CD4-positive, alpha-beta memory T cell (primary cell): ENCODE data around the gene ZNF423. TPM values are rescaled to one million over a fixed set of nuclear protein-coding genes. Genes with fewer than 3 reads are reported as not detected.

Source experiments
- CTCF ChIA-PET: fragments of 350-600 bp; sonication (Branson Sonifier 250); formaldehyde crosslinking; loops from one replicate; lab custom pipeline; 2021; ENCODE audit warnings: inconsistent platforms; ENCODE audit not compliant: partially characterized antibody; lab: Charles Lee
- POLR2A ChIA-PET: fragments of 350-600 bp; sonication (Branson Sonifier 250); formaldehyde crosslinking; loops from one replicate; lab custom pipeline; 2021; ENCODE audit not compliant: partially characterized antibody; lab: Charles Lee
- DNase-seq, 5 donors: peaks; one replicate each; pipeline versions ENCODE4 v3.0.0 to v3.0.0-alpha.2; 2020 to 2022; ENCODE audit warnings: mixed read lengths in 1 of 5
- H3K27ac ChIP-seq: one replicate; pipeline ENCODE4 v1.7.0; 2013; ENCODE audit warnings: low read depth, low read length
- H3K27me3 ChIP-seq: 2 replicates; pipeline ENCODE4 v1.7.0; 2013; ENCODE audit warnings: mild to moderate bottlenecking, low read length, moderate library complexity; ENCODE audit not compliant: insufficient read depth
- H3K36me3 ChIP-seq: 2 replicates; pipeline ENCODE4 v1.7.0; 2013; ENCODE audit warnings: mild to moderate bottlenecking, low read length, moderate library complexity; ENCODE audit not compliant: insufficient read depth
- H3K4me1 ChIP-seq: 2 replicates; pipeline ENCODE4 v1.7.0; 2013; ENCODE audit warnings: mild to moderate bottlenecking, low read length, moderate library complexity; ENCODE audit not compliant: insufficient read depth
- H3K4me3 ChIP-seq, 2 donors: one replicate each; pipeline ENCODE4 v1.7.0; 2013; ENCODE audit warnings: low read length in 2 of 2, mild to moderate bottlenecking in 1 of 2
- H3K9me3 ChIP-seq, 2 donors: one replicate each; pipeline ENCODE4 v1.7.0; 2013; ENCODE audit warnings: low read length in 2 of 2, control low read depth in 1 of 2; ENCODE audit not compliant: control insufficient read depth in 1 of 2
- H3K27ac Mint-ChIP-seq, 7 donors: one replicate each; pipeline ENCODE4 v1.8.0; 2020 to 2021; ENCODE audit warnings: mixed read lengths in 7 of 7, mild to moderate bottlenecking in 6 of 7, inconsistent platforms in 3 of 7, moderate library complexity in 3 of 7
- H3K27me3 Mint-ChIP-seq, 2 donors: one replicate each; pipeline ENCODE4 v1.8.0; 2020 to 2021; ENCODE audit warnings: mixed read lengths in 2 of 2
- H3K36me3 Mint-ChIP-seq, 2 donors: one replicate each; pipeline ENCODE4 v1.8.0; 2020 to 2021; ENCODE audit warnings: mixed read lengths in 2 of 2, inconsistent platforms in 1 of 2, mild to moderate bottlenecking in 1 of 2
- H3K4me1 Mint-ChIP-seq, 4 donors: one replicate each; pipeline ENCODE4 v1.8.0; 2020 to 2021; ENCODE audit warnings: mixed read lengths in 4 of 4, mild to moderate bottlenecking in 1 of 4
- H3K4me3 Mint-ChIP-seq, 8 donors: one replicate each; pipeline ENCODE4 v1.8.0; 2020 to 2021; ENCODE audit warnings: mixed read lengths in 8 of 8, mild to moderate bottlenecking in 7 of 8, moderate library complexity in 6 of 8, inconsistent platforms in 3 of 8
- H3K9me3 Mint-ChIP-seq, 8 donors: one replicate each; pipeline ENCODE4 v1.8.0; 2020 to 2021; ENCODE audit warnings: mixed read lengths in 8 of 8, mild to moderate bottlenecking in 5 of 8, inconsistent platforms in 3 of 8, moderate library complexity in 1 of 8
- intact Hi-C: fragments of 100-400 bp; cut with micrococcal nuclease; formaldehyde crosslinking; loops from one replicate; pipeline ENCODE4 v1.15.1; 2023
- polyA plus RNA-seq, 2 donors: library from polyadenylated mRNA; unstranded; fragments of 300-500 nt; fragmentation: Illumina TruSeq; gene quantifications; one replicate each; pipeline ENCODE4 v1.2.3, GENCODE V29; 2021
- total RNA-seq, 2 experiments: library from RNA; stranded (reverse); gene quantifications; one replicate each; pipeline ENCODE4 v1.2.3, GENCODE V29; 2021

Gene ZNF423
- total and polyA plus RNA-seq, 4 experiments from 2014 or later: not detected

GRCh38 chr16:49558451-49558850 is 297.5 kb downstream of the ZNF423 start:
- Mint-ChIP-seq H3K36me3 (no peaks in the 10 kb centered on the region), H3K27ac (no peak overlapping the region), H3K4me1 (no peaks in the 10 kb centered on the region), H3K4me3 (no peak overlapping the region), H3K9me3 (peaks cover 0 to 4% (median 0%) of the 10 kb centered on the region in 8 donors), H3K27me3 (peaks cover 0 to 3% of the 10 kb centered on the region in 2 donors)
- Histone ChIP-seq H3K9me3 (no peaks in the 10 kb centered on the region), H3K4me3 (no peak overlapping the region), H3K27ac (no peak overlapping the region), H3K36me3 (no peaks in the 10 kb centered on the region), H3K27me3 (no peaks in the 10 kb centered on the region), H3K4me1 (no peaks in the 10 kb centered on the region)
- CTCF ChIA-PET: no interaction called here
- DNase-seq: no peak
- POLR2A ChIA-PET: no interaction called here
- intact Hi-C loops: no loop called here

DNA sequence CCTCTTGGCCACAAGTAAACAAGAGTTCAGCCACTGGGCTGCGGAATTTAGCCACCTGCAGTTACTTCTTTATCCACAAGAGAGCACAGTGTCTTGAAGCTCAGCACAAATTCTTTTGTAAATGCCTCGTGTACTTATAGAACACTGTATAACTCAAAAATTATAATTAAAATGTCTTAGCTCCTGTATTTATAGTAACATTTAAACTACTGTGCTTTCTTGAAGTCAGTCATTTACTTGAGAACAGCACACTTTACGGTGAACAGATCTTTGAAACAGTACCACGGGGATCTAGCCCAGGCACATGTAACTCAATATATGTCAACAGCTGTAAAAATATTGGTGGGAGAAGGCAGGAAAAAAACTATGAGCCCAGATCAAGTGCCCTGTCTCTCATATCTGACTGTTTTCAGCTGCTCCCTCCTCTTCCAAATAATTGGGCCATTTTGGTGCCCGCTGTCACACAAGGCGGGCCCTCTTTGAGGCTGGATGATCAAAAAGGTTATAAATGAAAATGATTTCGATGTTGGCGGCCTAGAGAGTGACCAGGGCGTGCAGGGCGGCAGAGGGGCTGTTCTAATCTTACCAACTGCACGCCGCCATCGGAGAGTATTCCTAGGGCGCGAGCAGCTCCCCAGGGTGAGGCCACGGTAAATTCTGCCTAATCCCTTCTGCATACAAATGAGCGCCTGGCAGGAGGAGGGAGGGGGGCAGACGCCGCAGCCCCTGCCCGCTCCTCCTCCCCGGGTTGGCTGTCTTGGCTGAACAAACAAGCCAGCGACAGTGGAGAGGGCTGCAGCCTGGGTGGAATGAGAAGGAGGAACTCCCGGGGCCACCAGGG is 299.1 kb downstream of the ZNF423 start:
- Mint-ChIP-seq H3K4me1 (no peaks in the 10 kb centered on the region), H3K4me3 (no peak overlapping the region), H3K36me3 (no peaks in the 10 kb centered on the region), H3K27ac (no peak overlapping the region), H3K27me3 (peaks cover 0 to 3% of the 10 kb centered on the region in 2 donors), H3K9me3 (no peaks in the 10 kb centered on the region)
- Histone ChIP-seq H3K27me3 (no peaks in the 10 kb centered on the region), H3K9me3 (no peaks in the 10 kb centered on the region), H3K27ac (no peak overlapping the region), H3K4me1 (no peaks in the 10 kb centered on the region), H3K36me3 (no peaks in the 10 kb centered on the region), H3K4me3 (no peak overlapping the region)
- CTCF ChIA-PET: no interaction called here
- POLR2A ChIA-PET: no interaction called here
- DNase-seq: no peak
- intact Hi-C loops: no loop called here

GRCh38 chr16:49556249-49556605 is 299.7 kb downstream of the ZNF423 start:
- Mint-ChIP-seq H3K36me3 (no peaks in the 10 kb centered on the region), H3K9me3 (no peaks in the 10 kb centered on the region), H3K27me3 (peaks cover 0 to 3% of the 10 kb centered on the region in 2 donors), H3K4me1 (no peaks in the 10 kb centered on the region), H3K27ac (no peak overlapping the region), H3K4me3 (no peak overlapping the region)
- no peaks in the 10 kb centered on the region for H3K27me3 ChIP-seq
- H3K27ac ChIP-seq: no peak overlapping the region
- intact Hi-C loops: no loop called here
- CTCF ChIA-PET: no interaction called here
- H3K4me1 ChIP-seq: no peaks in the 10 kb centered on the region
- POLR2A ChIA-PET: no interaction called here
- H3K36me3 ChIP-seq: no peaks in the 10 kb centered on the region
- DNase-seq: no peak
- H3K9me3 ChIP-seq: no peaks in the 10 kb centered on the region
- H3K4me3 ChIP-seq: no peak overlapping the region

DNA sequence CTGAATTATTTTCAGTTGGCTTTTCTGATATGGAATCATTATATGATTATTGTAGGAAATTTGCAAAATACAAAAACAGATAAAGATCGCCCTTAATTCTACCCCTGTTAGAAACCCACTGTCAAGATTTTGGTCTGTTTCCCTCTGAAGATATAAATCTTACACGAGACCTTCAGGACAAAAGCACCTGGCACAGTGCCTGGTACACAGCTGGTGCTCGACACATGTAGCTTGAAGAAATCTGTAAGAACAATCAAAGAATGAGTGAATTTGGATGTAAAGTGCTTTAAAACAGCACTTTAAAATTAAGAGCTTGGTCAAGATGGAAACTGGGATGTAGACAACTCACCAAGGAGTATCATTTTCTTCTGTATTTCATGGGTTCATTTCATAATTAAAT is 301.2 kb downstream of the ZNF423 start:
- H3K36me3 ChIP-seq: no peaks in the 10 kb centered on the region
- H3K36me3 Mint-ChIP-seq: no peaks in the 10 kb centered on the region
- no peak for DNase-seq
- no peak overlapping the region for H3K4me3 ChIP-seq
- no peak overlapping the region for H3K27ac ChIP-seq
- ChIA-PET POLR2A (no interaction called here), CTCF (no interaction called here)
- H3K4me3 Mint-ChIP-seq: no peak overlapping the region
- no peaks in the 10 kb centered on the region for H3K9me3 ChIP-seq
- H3K9me3 Mint-ChIP-seq: no peaks in the 10 kb centered on the region
- no peaks in the 10 kb centered on the region for H3K27me3 ChIP-seq
- intact Hi-C loops: no loop called here
- H3K27ac Mint-ChIP-seq: no peak overlapping the region
- H3K4me1 Mint-ChIP-seq: no peaks in the 10 kb centered on the region
- peaks cover 0 to 3% of the 10 kb centered on the region in 2 donors for H3K27me3 Mint-ChIP-seq
- no peaks in the 10 kb centered on the region for H3K4me1 ChIP-seq

DNA sequence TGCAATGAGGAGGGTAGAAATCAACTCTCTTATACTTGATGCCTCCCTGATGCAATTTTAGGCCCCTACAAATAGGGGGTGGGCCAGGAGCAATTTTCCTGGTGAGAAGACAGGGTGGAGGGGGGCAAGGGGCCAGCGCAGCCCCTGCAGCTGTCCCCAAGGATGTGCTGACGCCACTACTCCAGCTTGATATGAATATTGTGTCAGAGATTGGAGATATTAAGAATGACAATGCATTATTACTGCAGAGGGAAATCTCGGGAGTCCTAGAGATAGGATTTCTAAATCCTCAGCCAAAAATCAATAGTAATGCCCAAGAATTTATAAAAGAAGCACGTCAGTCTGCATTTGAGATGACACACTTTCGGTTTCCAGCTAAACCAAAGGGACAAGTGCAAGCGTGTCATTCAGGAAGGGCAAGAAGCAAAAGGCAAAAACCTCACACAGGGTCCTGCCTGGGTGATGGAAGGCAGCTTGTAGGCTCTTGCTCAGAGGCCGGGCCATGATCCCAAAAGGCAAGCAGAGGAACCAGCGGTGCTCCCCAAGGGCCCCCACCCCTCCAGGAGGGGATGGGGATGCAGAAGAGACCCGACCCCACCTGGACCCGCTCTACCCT is 303.5 kb downstream of the ZNF423 start:
- H3K36me3 ChIP-seq: no peaks in the 10 kb centered on the region
- intact Hi-C loops: no loop called here
- no peaks in the 10 kb centered on the region for H3K9me3 ChIP-seq
- H3K4me3 ChIP-seq: no peak overlapping the region
- H3K4me1 Mint-ChIP-seq: no peaks in the 10 kb centered on the region
- CTCF ChIA-PET: no interaction called here
- POLR2A ChIA-PET: no interaction called here
- no peaks in the 10 kb centered on the region for H3K4me1 ChIP-seq
- peaks cover 2 to 3% of the 10 kb centered on the region in 2 donors for H3K27me3 Mint-ChIP-seq
- no peak overlapping the region for H3K27ac ChIP-seq
- no peak overlapping the region for H3K4me3 Mint-ChIP-seq
- no peak for DNase-seq
- no peaks in the 10 kb centered on the region for H3K27me3 ChIP-seq
- no peaks in the 10 kb centered on the region for H3K9me3 Mint-ChIP-seq
- H3K27ac Mint-ChIP-seq: no peak overlapping the region
- no peaks in the 10 kb centered on the region for H3K36me3 Mint-ChIP-seq

DNA sequence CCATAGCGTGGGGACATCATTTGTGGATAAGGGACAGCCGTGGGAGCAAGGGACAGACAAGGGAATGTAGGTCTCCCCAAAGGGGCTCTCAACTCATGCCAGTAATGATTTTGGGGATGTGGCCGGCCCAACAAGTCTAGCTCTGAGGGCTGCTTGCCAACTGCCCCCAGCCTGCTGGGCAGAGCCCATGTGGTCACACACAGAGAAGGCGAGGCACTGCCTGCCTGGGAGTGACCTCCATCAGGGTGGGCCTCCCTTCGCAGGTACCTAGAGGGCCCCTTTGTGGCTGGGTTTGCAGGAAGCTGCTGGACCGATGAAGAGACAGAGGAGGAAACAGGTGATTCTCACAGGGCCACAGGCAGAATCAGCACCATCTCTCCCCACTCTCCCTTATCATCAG is 305.2 kb downstream of the ZNF423 start:
- Mint-ChIP-seq H3K36me3 (no peaks in the 10 kb centered on the region), H3K27me3 (peaks cover 2 to 6% of the 10 kb centered on the region in 2 donors), H3K4me1 (no peaks in the 10 kb centered on the region), H3K9me3 (no peaks in the 10 kb centered on the region), H3K27ac (no peak overlapping the region), H3K4me3 (no peak overlapping the region)
- ChIA-PET POLR2A (no interaction called here), CTCF (interaction anchor here (1.2 kb wide), 1 partner anchor 10 kb away, joined by 3 read pairs; no protein-coding TSS in a partner anchor)
- intact Hi-C loops: no loop called here
- H3K27ac ChIP-seq: no peak overlapping the region
- no peaks in the 10 kb centered on the region for H3K36me3 ChIP-seq
- H3K4me3 ChIP-seq: no peak overlapping the region
- no peaks in the 10 kb centered on the region for H3K27me3 ChIP-seq
- no peak for DNase-seq
- H3K4me1 ChIP-seq: no peaks in the 10 kb centered on the region
- H3K9me3 ChIP-seq: no peaks in the 10 kb centered on the region

DNA sequence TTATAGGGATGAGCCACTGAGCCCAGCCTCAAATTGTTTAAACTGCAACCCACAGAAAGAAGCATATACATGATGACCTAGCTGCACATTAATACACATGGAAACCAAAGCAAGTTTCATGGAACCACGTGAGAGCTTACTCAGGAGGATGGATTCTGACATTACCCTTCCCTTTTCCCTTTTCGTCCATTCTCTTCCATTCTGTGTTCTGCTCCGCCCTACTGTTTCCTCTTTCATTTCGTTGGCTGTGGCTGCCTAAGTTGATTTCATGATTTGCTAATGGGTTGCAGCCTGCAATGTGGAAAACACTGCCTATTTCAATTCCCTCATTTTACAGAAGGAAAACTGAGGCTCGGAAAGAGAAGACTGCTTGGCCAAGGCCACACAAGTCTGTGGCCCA is 305.8 kb downstream of the ZNF423 start:
- ChIA-PET CTCF (interaction anchor here (1.2 kb wide), 1 partner anchor 9 kb away, joined by 3 read pairs; no protein-coding TSS in a partner anchor), POLR2A (no interaction called here)
- no peaks in the 10 kb centered on the region for H3K9me3 ChIP-seq
- DNase-seq: no peak
- H3K27me3 ChIP-seq: no peaks in the 10 kb centered on the region
- Mint-ChIP-seq H3K9me3 (no peaks in the 10 kb centered on the region), H3K27ac (no peak overlapping the region), H3K27me3 (peaks cover 2 to 6% of the 10 kb centered on the region in 2 donors), H3K4me1 (no peaks in the 10 kb centered on the region), H3K36me3 (no peaks in the 10 kb centered on the region), H3K4me3 (no peak overlapping the region)
- H3K4me1 ChIP-seq: no peaks in the 10 kb centered on the region
- no peaks in the 10 kb centered on the region for H3K36me3 ChIP-seq
- no peak overlapping the region for H3K27ac ChIP-seq
- H3K4me3 ChIP-seq: no peak overlapping the region
- intact Hi-C loops: no loop called here
